ENCODE results near the gene SLC37A4.

- TF ChIP-seq EZH2 (IDR thresholded peaks at IDR 0.05; ENCODE audit: insufficient read depth, poor library complexity, severe bottlenecking) (no peak), EZH2phosphoT487 (IDR thresholded peaks at IDR 0.05; ENCODE audit: insufficient read depth, low read depth) (no peak)
These were observed 1.2 kb downstream of the SLC37A4 start for GRCh38 chr11:119029340-119030028.

All from GM23248 (cell line).